GM13976 (cell line): ENCODE measurements around the gene SASH1.

Source experiments
- DNase-seq: peaks from one replicate; pipeline ENCODE4 v3.0.0; 2012; ENCODE audit warnings: low spot score
- CTCF ChIP-seq: IDR thresholded peaks from 2 replicates; pipeline ENCODE4 v1.5.1; 2012; ENCODE audit warnings: borderline replicate concordance, mild to moderate bottlenecking; ENCODE audit not compliant: insufficient read depth; ENCODE audit errors: extremely low read depth, missing control alignments, control extremely low read depth
- in situ Hi-C: fragments of 300-500 bp; cut with MboI; formaldehyde crosslinking; loops from one replicate; pipeline ENCODE4 v1.12.0; 2022; ENCODE audit warnings: low sequenced_read_pairs, mixed read lengths, inconsistent platforms; ENCODE audit not compliant: unreplicated experiment

The SASH1 gene

DNA sequence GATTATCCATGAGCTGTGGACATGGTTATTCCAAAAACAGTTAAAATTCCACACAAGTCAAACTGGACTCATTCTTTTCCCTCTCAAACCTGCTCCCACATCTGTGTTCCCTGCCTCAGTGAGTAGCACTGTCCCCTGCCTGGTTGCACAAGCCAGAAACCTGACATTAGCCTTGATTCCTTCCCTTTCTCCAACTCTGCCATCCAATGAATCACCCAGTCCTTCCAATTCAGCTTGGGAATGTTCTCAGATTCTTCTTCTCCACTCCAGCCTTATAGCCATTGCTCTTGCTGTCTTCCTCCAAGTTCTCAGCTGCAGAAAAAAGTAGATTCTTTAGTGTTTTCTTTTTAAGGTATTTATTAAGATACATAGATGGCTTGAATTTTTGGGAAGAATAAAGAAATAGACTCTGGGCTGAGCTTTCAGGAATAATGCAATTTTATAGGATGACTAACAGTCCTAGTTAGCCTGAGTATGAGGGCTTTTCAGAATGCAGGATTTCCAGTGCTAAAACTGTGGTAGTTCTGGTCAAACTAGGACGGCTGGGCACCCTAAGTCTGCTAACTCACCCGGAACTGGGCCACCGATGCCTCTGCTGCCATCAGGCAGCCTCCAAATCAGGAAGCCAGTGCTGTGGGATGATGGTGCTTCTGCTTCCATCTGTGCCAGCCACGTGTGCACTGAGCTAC lies 18.2 kb upstream of the SASH1 start:
- in situ Hi-C loops = no loop called here

DNA sequence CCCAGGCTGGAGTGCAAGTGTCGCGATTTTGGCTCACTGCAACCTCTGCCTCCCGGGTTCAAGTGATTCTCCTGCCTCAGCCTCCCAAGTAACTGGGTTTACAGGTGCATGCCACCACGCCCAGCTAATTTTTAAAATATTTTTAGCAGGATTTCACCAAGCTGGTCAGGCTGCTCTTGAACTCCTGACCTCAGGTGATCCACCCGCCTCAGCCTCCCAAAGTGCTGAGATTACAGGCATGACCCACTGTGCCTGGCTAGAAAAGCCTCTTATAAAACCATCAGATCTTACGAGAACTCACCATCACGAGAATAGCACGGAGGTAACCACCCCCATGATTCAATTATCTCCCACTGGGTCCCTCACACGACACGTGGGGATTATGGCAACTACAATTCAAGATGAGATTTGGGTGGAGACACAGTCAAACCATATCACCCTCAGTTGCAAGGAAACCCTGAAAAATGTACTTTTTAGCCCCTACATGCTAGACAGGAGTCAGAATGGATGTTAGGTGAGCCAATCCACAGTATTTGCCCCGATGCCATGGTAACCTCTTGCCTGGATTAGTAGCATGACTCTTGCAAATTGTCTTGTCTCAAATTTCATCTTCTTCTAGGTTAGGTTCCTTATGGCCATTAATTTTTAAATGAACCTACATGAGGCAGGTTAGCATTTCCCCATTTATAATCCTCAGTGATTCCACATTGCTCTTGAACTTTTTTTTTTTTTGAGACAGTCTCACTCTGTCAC lies 17.1 kb upstream of the SASH1 start:
- TF ChIP-seq CTCF = no peak
- in situ Hi-C loops = no loop called here
- DNase-seq = no peak

More for the DNA sequence above, 18.2 kb upstream of the SASH1 start:
- no peak for TF ChIP-seq CTCF
- no peak for DNase-seq

- in situ Hi-C loops = no loop called here
- no peak for TF ChIP-seq CTCF
- no peak for DNase-seq
Observed at GRCh38 chr6:148328876-148329555, 13.6 kb upstream of the SASH1 start.

DNA sequence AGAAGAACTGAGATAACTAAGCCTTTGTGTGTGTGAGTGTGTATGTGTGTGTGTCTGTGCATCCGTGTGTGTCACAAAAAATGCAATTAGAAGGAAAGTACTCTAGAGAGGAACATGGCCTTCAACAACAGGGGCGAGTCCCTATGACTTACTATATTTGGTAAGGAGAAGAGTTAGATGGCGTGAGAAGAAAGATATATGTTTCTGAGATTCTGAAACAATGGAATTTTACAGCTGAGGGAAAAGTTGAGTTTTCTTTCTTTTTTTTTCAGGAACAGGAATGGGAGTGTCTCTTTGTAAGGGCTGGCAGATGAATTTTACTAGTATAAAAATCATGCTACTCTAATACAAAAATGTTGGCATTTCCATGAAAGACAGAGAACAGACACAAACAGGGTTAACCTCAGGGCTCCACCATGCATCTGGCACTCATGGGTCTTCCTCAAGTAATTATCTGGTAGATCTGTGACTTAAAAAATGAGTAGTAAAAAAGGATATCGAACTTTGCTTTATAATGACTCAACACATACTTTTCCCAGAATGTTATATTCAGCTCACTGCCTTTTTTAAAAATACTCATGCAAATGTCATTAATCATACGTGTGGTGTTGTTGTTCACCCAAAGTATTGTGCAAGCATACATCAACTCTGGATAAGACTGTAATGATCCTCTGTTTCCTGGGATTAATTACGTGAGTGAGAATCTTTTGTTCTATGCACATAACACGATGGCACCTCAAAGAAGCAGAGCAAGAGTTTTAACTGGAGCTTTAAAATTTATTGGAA lies 12.8 kb upstream of the SASH1 start:
- no peak for DNase-seq
- no peak for TF ChIP-seq CTCF
- in situ Hi-C loops = no loop called here

DNA sequence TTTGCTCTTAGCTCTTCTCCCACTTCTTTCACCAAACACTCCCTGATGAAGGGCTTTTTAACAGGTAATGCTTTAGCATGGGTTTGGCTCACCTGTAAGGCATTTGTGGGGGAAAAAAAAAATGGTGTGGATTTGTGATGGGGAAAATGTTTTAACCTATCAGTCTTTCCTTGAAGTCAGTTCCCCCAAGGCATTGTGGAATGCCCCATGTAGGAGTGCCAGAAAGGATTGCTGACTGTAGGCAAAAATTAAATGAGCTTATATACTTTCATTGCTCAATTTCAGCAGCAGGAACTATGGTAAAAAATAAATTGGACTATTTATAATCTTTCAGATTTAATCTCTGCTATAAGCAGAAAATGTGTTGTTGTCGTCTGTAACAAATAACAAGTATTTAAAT lies 10.6 kb upstream of the SASH1 start:
- in situ Hi-C loops = no loop called here

More for the DNA sequence above, 10.6 kb upstream of the SASH1 start:
- no peak for TF ChIP-seq CTCF
- no peak for DNase-seq
